Activated naive CD8-positive, alpha-beta T cell treated with anti-CD3 and anti-CD28 coated beads, Interleukin-2, amount 50 U/mL, for 16 hours (primary cell): Measurements from ENCODE around the gene KDM1B.
"Not testable (repeated sequence)": the region's sequence is repeated elsewhere in the genome, so short reads cannot be mapped to it uniquely, and the experiment has no call there.

Source experiments
- DNase-seq: peaks from one replicate; pipeline ENCODE4 v3.0.0-alpha.2; 2020; ENCODE audit warnings: low read depth, low spot score

Gene KDM1B

GRCh38 chr6:18155150-18155863 is at the start of gene KDM1B:
Gene KDM1B (plus strand): TSS chr6:18155422. CDS start chr6:18159896, 4,474 bp downstream.
- peak; percentile 97 for DNase-seq

GRCh38 chr6:18107061-18107460 is 48.2 kb upstream of the KDM1B start:
- no peak for DNase-seq

DNA sequence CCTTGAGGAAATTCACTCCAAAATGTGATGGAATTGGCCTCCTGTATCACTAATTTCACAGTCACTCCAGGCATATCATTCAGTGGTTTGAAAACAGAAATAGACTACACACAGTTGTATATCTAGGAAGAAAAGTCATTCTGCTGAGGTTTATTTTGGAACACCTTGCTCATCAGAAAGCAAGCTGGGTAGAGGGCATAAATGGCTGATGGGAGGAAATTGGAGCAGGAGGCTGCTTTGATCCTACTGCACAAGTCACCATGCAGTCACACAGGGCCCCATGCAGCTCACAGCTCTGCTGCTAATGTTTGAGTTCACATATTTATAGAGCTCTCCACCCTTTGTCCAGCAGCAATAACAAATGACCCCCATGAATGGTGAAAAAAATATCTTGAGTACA is 45.1 kb upstream of the KDM1B start:
- DNase-seq = no peak

GRCh38 chr6:18115356-18115755 is 39.9 kb upstream of the KDM1B start:
- no peak for DNase-seq

- no peak for DNase-seq
Observed at GRCh38 chr6:18117136-18117535, 38.1 kb upstream of the KDM1B start.

GRCh38 chr6:18118330-18118729 is 36.9 kb upstream of the KDM1B start:
- no peak for DNase-seq

- DNase-seq = no peak
Observed at GRCh38 chr6:18119236-18119635, 36.0 kb upstream of the KDM1B start.

DNA sequence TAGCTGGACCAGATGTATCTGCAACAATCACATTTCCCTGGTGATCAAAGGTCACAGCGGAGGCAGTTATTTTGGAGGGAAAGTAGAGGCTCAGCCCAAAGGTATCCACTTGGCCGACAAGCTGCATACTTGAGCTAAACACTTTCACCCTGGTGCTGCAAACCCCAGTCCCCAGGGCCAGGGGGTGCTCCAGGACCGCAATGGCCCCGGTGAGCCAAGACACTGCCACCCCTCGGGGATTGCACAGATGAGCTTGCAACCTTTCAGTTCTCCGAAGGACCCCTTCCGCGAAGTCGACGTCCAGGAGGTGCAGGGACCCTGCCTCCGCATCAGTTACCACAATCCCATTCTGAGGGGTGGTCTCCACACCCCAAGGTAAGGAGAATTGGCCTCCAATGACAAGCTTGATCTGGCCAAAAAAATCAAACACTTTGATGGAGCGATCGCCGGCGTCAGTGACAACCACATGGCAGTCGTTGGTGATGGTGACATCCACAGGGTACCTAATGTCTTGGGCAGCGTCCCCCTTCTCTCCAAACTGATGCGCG is 33.6 kb upstream of the KDM1B start:
- DNase-seq = no peak

GRCh38 chr6:18122128-18123093 is 32.8 kb upstream of the KDM1B start, which contains the start of gene NHLRC1:
Gene NHLRC1 (minus strand): TSS chr6:18122677. CDS start chr6:18122606, 71 bp downstream.
- peak; percentile 52 for DNase-seq

DNA sequence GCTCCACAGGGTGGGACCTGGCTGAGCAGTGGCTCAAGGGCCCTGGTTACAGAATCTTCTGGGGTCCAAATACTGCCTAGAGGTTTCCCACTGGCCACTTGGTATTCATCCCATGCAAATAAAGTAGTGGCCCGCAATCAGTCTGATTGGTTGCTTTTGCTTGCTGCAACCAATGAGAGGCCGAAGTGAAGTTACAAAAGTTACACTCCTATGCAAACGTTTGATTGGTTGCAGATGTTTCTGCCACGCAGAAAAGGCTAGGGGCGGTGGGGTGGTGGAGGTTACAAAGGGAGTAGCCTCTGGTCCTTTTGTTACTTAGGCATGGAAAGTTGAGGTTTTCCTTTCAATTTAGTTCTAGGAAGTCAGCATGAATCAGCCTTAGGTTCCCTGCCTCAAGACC is 29.1 kb upstream of the KDM1B start:
- no peak for DNase-seq

DNA sequence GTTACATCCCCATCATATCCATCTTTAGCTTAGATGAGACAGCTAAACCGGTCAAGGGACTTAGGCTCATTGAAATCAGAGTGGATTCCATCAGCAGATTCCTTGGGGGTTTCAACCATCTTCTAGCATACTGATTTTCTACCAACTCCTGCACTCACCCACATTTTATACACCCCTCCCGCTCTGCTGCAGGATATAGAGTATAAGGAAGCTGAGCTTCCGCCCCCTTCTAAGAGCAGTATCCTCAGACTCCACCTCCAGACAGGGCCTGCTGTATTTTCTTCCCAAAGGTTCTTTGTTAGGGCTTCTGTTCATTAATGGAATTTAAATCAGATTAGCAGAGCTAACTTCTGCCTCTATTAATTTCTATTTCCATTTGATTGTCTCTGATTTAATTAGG is 22.9 kb upstream of the KDM1B start:
- DNase-seq = no peak

DNA sequence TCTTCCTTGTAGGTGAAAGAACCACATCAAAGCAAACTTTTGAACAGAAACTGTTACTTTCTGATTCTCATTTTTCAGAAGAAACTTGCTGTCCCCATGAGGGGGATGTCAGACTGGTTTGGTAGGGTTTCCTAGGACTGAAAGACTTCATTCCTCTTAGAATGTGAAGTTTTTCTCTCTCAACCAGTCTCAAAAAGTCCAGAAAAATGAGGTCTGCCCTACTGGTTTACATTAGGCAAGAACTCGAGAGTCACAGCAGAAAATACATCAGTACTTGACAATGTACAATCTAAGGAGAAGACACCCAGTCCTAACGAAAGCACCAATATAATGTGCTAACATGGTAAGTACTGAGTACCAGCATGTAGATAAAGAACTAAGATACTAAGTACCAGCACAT is 20.1 kb upstream of the KDM1B start:
- DNase-seq = no peak

- DNase-seq = no peak
Observed at GRCh38 chr6:18136260-18136659, 19.0 kb upstream of the KDM1B start.

DNA sequence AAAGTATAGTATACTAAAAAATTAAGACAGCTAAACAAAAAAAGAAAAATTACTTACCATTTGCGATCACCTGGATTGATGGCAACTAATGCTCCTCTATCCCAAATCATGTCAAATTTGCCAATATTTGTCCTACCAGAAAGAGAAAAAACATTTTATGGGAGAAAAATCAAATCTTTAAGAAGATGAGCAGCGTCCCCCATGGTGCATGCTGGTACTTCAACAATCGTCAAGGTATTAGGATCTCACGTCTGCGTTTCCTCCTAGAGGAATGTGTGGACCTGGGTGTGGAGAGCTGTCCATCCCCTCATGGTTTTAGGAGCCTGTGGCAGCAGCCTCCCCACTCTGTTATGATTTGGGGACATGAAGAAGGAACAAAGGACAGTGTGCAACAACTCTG is 16.3 kb upstream of the KDM1B start:
- no peak for DNase-seq

DNA sequence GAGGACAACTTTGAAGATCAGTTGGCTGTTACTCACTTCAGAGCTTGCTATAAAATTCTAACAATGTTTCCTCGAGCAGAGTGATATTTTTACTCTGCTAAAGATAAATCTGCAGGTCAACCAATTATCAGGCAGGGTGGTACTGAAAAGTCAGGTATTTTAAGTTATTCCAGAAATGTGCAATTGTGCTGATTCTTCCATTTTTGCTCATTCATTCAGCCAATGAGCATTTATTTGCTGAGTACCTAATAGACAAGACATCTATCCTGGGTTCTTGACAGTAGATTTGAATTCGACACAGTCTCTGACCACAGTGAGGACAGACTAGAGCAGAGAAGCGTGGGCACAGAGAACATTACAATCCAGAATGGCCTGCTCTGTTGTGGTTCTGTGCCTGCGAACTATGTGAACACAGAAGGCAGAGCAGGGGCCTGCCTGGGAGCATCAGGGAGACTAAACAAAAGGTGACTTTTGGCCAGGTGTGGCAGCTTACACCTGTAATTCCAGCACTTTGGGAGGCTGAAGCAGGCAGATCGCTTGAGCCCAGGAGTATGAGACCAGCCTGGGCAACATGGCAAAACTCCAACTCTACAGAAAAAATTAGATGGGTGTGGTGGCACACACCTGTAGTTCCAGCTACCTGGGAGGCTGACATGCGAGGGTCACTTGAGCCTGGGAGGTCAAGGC is 15.1 kb upstream of the KDM1B start:
- DNase-seq = no peak

GRCh38 chr6:18141805-18142590 is 13.2 kb upstream of the KDM1B start:
- DNase-seq = no peak

GRCh38 chr6:18142591-18142861 is 12.7 kb upstream of the KDM1B start:
- no peak for DNase-seq

- DNase-seq = no peak
Observed at GRCh38 chr6:18147160-18147559, 8.1 kb upstream of the KDM1B start.

GRCh38 chr6:18147616-18148015 is 7.6 kb upstream of the KDM1B start:
- DNase-seq = no peak

DNA sequence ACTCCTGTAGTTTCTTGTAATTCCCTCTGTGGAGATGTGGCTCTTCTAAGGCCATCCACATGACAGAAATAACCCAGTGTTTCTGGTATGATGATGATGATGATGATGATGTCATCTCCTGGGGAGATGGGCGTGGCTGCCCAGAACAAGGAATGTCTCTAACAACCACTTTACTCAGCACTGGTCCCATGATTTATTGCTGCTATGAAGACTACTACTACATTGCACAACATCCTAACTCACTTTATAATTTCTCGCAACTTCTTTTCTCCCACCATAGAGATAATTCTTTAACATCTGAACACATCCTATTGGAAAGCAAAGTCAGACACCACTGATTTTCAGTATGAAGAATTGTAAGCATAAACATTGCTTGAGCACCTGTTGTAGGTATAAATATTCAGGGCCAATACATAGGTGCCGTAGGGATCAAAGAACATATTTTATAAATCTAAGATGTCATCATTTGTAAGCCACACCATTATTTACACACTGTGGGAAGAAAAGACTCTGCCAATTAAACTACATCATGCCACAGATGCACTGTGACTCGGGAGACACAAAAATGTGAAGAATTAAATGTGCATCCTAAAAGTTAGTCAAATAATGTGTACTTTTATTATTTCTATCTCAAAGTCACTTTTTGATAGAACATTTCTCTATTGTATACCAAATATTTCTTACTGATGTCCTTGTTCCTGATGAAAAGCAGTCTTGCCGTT is 6.8 kb upstream of the KDM1B start:
- no peak for DNase-seq

DNA sequence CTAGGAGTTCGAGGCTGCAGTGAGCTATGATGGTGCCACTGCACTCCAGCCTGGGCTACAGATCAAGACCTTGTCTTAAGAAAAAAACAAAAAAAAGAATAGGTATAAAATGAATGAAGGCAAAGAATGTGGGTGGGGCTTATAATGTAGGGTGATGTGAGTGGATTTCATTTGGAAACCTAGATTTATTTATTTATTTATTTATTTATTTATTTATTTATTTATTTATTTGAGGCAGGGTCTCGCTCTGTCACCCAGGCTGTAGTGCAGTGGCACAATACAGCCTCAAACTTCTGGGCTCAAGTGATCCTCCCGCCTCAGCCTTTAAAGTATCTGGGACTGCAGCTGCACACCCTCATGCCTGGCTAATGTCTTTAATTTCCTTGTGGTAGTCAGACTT is 3.8 kb upstream of the KDM1B start:
- DNase-seq = not testable (repeated sequence)
